ENCODE measurements around the gene KIAA0753.

DNA sequence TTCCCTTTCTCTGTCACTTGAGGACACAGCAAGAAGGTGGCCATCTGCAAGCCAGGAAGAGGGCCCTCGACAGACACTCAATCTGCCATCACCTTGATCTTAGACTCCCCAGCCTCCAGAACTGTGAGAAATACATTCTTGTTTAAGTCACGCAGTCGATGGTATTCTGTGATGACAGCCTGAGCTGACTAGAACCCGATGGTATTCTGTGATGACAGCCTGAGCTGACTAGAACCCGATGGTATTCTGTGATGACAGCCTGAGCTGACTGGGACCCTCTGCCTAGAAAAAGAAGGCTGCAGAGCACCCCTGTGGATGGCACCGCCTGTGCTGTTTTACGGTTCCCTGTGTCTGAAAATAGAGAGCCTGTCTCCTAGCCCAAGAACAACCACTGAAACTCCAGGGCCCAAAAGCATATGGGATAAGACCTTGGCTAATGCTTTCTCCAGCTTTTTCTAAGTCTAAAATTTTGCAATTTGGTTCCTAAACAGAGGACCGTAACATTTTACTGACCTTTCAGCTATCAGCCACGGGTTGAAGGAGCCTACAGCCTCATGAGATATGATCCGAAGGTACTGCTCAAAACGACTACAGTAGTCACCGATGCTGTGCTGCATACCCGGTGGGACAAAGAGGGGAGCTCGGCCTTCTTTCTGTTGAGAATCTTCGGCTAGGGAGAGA is 51.1 kb downstream of the KIAA0753 start:
- TF ChIP-seq CREB1 (IDR thresholded peaks at IDR 0.05; ENCODE audit: low read depth) (no peak), SP1 (IDR thresholded peaks at IDR 0.05; ENCODE audit: low read depth, low read length) (no peak), EP300 (IDR thresholded peaks at IDR 0.05; ENCODE audit: borderline replicate concordance in 1 of 2, control insufficient read depth in 1 of 2, low read depth in 2 of 2, low read length in 2 of 2) (no peak), CBFB (IDR thresholded peaks at IDR 0.05; ENCODE audit: low read depth) (no peak), EZH2 (IDR thresholded peaks at IDR 0.05; ENCODE audit: borderline replicate concordance, control insufficient read depth, low read depth, low read length) (no peak), POLR2A (IDR thresholded peaks at IDR 0.05; ENCODE audit: low read depth, low read length) (no peak), SIN3A (IDR thresholded peaks at IDR 0.05; ENCODE audit: low read depth, low read length) (no peak), FOXK2 (IDR thresholded peaks at IDR 0.05) (no peak)
- TF ChIP-seq, protein P1, sequence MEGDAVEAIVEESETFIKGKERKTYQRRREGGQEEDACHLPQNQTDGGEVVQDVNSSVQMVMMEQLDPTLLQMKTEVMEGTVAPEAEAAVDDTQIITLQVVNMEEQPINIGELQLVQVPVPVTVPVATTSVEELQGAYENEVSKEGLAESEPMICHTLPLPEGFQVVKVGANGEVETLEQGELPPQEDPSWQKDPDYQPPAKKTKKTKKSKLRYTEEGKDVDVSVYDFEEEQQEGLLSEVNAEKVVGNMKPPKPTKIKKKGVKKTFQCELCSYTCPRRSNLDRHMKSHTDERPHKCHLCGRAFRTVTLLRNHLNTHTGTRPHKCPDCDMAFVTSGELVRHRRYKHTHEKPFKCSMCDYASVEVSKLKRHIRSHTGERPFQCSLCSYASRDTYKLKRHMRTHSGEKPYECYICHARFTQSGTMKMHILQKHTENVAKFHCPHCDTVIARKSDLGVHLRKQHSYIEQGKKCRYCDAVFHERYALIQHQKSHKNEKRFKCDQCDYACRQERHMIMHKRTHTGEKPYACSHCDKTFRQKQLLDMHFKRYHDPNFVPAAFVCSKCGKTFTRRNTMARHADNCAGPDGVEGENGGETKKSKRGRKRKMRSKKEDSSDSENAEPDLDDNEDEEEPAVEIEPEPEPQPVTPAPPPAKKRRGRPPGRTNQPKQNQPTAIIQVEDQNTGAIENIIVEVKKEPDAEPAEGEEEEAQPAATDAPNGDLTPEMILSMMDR (IDR thresholded peaks at IDR 0.05 in 2 of 3, conservative IDR thresholded peaks at IDR 0.05 in 1 of 3; ENCODE audit: control insufficient read depth in 2 of 3, extremely low read depth in 1 of 3, insufficient read depth in 1 of 3, low read depth in 3 of 3, low read length in 3 of 3) = no peak
- TF ChIP-seq, protein P2, sequence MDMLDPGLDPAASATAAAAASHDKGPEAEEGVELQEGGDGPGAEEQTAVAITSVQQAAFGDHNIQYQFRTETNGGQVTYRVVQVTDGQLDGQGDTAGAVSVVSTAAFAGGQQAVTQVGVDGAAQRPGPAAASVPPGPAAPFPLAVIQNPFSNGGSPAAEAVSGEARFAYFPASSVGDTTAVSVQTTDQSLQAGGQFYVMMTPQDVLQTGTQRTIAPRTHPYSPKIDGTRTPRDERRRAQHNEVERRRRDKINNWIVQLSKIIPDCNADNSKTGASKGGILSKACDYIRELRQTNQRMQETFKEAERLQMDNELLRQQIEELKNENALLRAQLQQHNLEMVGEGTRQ (IDR thresholded peaks at IDR 0.05; ENCODE audit: borderline replicate concordance, low read depth, low read length) = no peak
